CD8-positive, alpha-beta memory T cell (primary cell): Measurements from ENCODE around the gene C1GALT1C1L. TPM values are rescaled to one million over a fixed set of nuclear protein-coding genes. Genes with fewer than 3 reads are reported as not detected.
"Not testable (repeated sequence)": the region's sequence is repeated elsewhere in the genome, so short reads cannot be mapped to it uniquely, and the experiment has no call there.

ENCODE experiments used
- CTCF ChIA-PET: fragments of 350-600 bp; sonication (Branson Sonifier 250); formaldehyde crosslinking; loops from one replicate; lab custom pipeline; 2021; ENCODE audit warnings: antibody characterized with exemption; lab: Charles Lee
- POLR2A ChIA-PET: fragments of 350-600 bp; sonication (Branson Sonifier 250); formaldehyde crosslinking; loops from one replicate; lab custom pipeline; 2021; ENCODE audit warnings: antibody characterized with exemption; lab: Charles Lee
- DNase-seq, 5 donors: peaks; one replicate each; pipeline versions ENCODE4 v3.0.0 to v3.0.0-alpha.2; 2020 to 2022; ENCODE audit warnings: mixed read lengths in 1 of 5
- H3K27ac ChIP-seq: one replicate; pipeline ENCODE4 v1.7.0; 2013; ENCODE audit warnings: low read depth, mild to moderate bottlenecking, low read length, moderate library complexity
- H3K27me3 ChIP-seq: 2 replicates; pipeline ENCODE4 v1.7.0; 2013; ENCODE audit warnings: low read length, mild to moderate bottlenecking; ENCODE audit not compliant: insufficient read depth, poor library complexity, severe bottlenecking
- H3K36me3 ChIP-seq: 2 replicates; pipeline ENCODE4 v1.7.0; 2013; ENCODE audit warnings: mild to moderate bottlenecking, low read length, moderate library complexity; ENCODE audit not compliant: insufficient read depth
- H3K4me1 ChIP-seq: 2 replicates; pipeline ENCODE4 v1.7.0; 2013; ENCODE audit warnings: mild to moderate bottlenecking, low read length, moderate library complexity; ENCODE audit not compliant: insufficient read depth
- H3K4me3 ChIP-seq: 2 replicates; pipeline ENCODE4 v1.7.0; 2013; ENCODE audit warnings: mild to moderate bottlenecking, low read length
- H3K9me3 ChIP-seq: 2 replicates; pipeline ENCODE4 v1.7.0; 2013; ENCODE audit warnings: mild to moderate bottlenecking, low read length
- H3K27ac Mint-ChIP-seq, 8 donors: one replicate each; pipeline ENCODE4 v1.8.0; 2020 to 2021; ENCODE audit warnings: mixed read lengths in 8 of 8, mild to moderate bottlenecking in 6 of 8, inconsistent platforms in 3 of 8, moderate library complexity in 3 of 8
- H3K27me3 Mint-ChIP-seq, 2 donors: one replicate each; pipeline ENCODE4 v1.8.0; 2020 to 2021; ENCODE audit warnings: mixed read lengths in 2 of 2, mild to moderate bottlenecking in 1 of 2, moderate library complexity in 1 of 2
- H3K36me3 Mint-ChIP-seq, 3 donors: one replicate each; pipeline ENCODE4 v1.8.0; 2020 to 2021; ENCODE audit warnings: mixed read lengths in 3 of 3, inconsistent platforms in 1 of 3, mild to moderate bottlenecking in 1 of 3
- H3K4me1 Mint-ChIP-seq, 3 donors: one replicate each; pipeline ENCODE4 v1.8.0; 2020 to 2021; ENCODE audit warnings: mixed read lengths in 3 of 3, inconsistent platforms in 1 of 3, mild to moderate bottlenecking in 1 of 3
- H3K4me3 Mint-ChIP-seq, 7 donors: one replicate each; pipeline ENCODE4 v1.8.0; 2020 to 2021; ENCODE audit warnings: mixed read lengths in 7 of 7, mild to moderate bottlenecking in 6 of 7, moderate library complexity in 4 of 7, inconsistent platforms in 2 of 7
- H3K9me3 Mint-ChIP-seq, 5 donors: one replicate each; pipeline ENCODE4 v1.8.0; 2020 to 2022; ENCODE audit warnings: mixed read lengths in 5 of 5, mild to moderate bottlenecking in 3 of 5, moderate library complexity in 2 of 5, inconsistent platforms in 1 of 5
- polyA plus RNA-seq: library from polyadenylated mRNA; unstranded; fragments of 300-500 nt; fragmentation: Illumina TruSeq; gene quantifications from one replicate; pipeline ENCODE4 v1.2.3, GENCODE V29; 2021
- total RNA-seq, 2 experiments: library from RNA; stranded (reverse); gene quantifications; one replicate each; pipeline ENCODE4 v1.2.3, GENCODE V29; 2021

The C1GALT1C1L gene
- total and polyA plus RNA-seq, 3 experiments from 2014 or later = 0.20 TPM; not detected in 2

DNA sequence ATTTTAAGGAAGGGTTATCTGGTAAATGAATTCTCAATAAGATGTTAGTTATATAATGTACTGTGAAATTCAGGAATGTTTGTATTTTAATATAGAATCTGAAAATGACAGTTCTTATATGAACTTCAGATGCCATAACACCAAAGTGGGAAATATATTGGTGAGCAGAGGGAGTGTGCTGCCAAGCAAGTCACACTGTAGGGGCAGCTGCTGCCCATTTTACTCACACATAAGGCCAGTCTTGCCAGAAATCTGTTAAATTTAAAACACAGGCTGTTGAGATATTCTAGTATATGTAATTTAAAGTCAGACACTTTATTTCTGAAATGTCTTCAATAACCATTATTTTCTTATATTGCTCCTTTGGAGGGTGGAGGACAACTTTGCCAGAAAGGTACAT lies 34.6 kb upstream of the C1GALT1C1L start:
- Mint-ChIP-seq H3K36me3 (peaks cover 0 to 1% (median 0%) of the 10 kb centered on the region in 3 donors), H3K9me3 (no peaks in the 10 kb centered on the region), H3K27me3 (peaks cover 20 to 48% of the 10 kb centered on the region in 2 donors), H3K4me1 (no peaks in the 10 kb centered on the region), H3K27ac (no peak overlapping the region), H3K4me3 (no peak overlapping the region)
- Histone ChIP-seq H3K36me3 (no peaks in the 10 kb centered on the region), H3K9me3 (no peaks in the 10 kb centered on the region), H3K27ac (no peak overlapping the region), H3K27me3 (no peaks in the 10 kb centered on the region), H3K4me1 (no peaks in the 10 kb centered on the region), H3K4me3 (no peak overlapping the region)
- DNase-seq = no peak
- POLR2A ChIA-PET = no interaction called here
- CTCF ChIA-PET = no interaction called here

DNA sequence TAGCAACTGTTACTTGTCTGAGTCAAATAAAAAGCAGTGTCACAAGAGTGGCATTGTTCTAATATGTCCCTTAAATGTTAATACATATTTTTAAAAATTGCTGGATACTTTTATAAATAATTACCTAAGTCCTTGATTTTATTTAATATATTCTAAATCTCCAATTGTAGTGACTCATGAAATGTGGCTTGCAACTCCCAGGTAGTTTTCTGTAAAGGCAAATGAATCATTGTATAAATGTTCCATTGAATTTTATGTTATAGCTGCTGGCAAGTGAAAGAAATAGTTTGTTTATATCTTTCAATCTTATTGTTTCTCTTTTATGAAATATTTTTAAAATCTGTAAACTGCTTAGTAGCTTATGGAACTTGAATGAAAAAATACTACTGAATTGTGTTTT lies 32.7 kb upstream of the C1GALT1C1L start:
- no peaks in the 10 kb centered on the region for H3K27me3 ChIP-seq
- Mint-ChIP-seq H3K4me3 (no peak overlapping the region), H3K4me1 (no peaks in the 10 kb centered on the region), H3K9me3 (no peaks in the 10 kb centered on the region), H3K27me3 (peaks cover 23 to 50% of the 10 kb centered on the region in 2 donors), H3K36me3 (peaks cover 0 to 1% (median 0%) of the 10 kb centered on the region in 3 donors), H3K27ac (no peak overlapping the region)
- no peak overlapping the region for H3K27ac ChIP-seq
- no peak for DNase-seq
- CTCF ChIA-PET = no interaction called here
- H3K4me3 ChIP-seq = no peak overlapping the region
- no peaks in the 10 kb centered on the region for H3K4me1 ChIP-seq
- POLR2A ChIA-PET = no interaction called here
- no peaks in the 10 kb centered on the region for H3K36me3 ChIP-seq
- H3K9me3 ChIP-seq = no peaks in the 10 kb centered on the region

- Mint-ChIP-seq H3K27ac (no peak overlapping the region), H3K4me1 (no peaks in the 10 kb centered on the region), H3K36me3 (peaks cover 0 to 1% (median 0%) of the 10 kb centered on the region in 3 donors), H3K9me3 (no peaks in the 10 kb centered on the region), H3K4me3 (no peak overlapping the region), H3K27me3 (peaks cover 23 to 49% of the 10 kb centered on the region in 2 donors)
- no peak overlapping the region for H3K4me3 ChIP-seq
- ChIA-PET CTCF (interaction anchor here (0.5 kb wide), 1 partner anchor 436 kb away, joined by 3 read pairs; no protein-coding TSS in a partner anchor), POLR2A (no interaction called here)
- no peaks in the 10 kb centered on the region for H3K27me3 ChIP-seq
- no peaks in the 10 kb centered on the region for H3K4me1 ChIP-seq
- H3K36me3 ChIP-seq = no peaks in the 10 kb centered on the region
- no peaks in the 10 kb centered on the region for H3K9me3 ChIP-seq
- no peak for DNase-seq
- H3K27ac ChIP-seq = no peak overlapping the region
These were observed 31.9 kb upstream of the C1GALT1C1L start for GRCh38 chr2:43708178-43708577.

- Mint-ChIP-seq H3K4me1 (no peaks in the 10 kb centered on the region), H3K36me3 (peaks cover 0 to 1% (median 0%) of the 10 kb centered on the region in 3 donors), H3K9me3 (no peaks in the 10 kb centered on the region), H3K27me3 (peaks cover 23 to 46% of the 10 kb centered on the region in 2 donors), H3K27ac (no peak overlapping the region), H3K4me3 (no peak overlapping the region)
- CTCF ChIA-PET = no interaction called here
- no peak for DNase-seq
- Histone ChIP-seq H3K9me3 (no peaks in the 10 kb centered on the region), H3K27me3 (no peaks in the 10 kb centered on the region), H3K36me3 (no peaks in the 10 kb centered on the region), H3K27ac (no peak overlapping the region), H3K4me1 (no peaks in the 10 kb centered on the region), H3K4me3 (no peak overlapping the region)
- POLR2A ChIA-PET = no interaction called here
These were observed 31.2 kb upstream of the C1GALT1C1L start for GRCh38 chr2:43707255-43708015.

DNA sequence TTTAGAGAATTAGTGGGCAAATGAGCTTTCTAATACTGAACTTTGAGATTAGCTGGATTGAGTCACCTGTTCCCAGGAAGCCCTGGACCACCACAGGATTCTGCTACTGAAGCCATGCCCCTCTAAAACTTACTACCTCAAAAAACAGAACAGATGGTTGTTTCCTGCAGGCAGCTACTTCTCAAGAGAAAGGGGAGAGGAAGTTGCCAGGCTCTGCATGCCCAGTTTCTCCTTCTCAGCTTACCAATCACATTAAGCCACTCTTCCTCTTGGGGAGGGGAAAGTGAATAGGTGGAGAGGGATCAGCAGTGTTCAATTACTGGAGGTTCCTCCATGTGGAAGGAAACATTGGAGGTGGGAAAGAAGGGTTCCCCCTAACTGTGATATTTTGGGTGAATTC lies 24.9 kb upstream of the C1GALT1C1L start:
- no peak for DNase-seq
- no peaks in the 10 kb centered on the region for H3K9me3 Mint-ChIP-seq
- Histone ChIP-seq H3K27me3 (no peaks in the 10 kb centered on the region), H3K4me3 (no peak overlapping the region), H3K9me3 (no peaks in the 10 kb centered on the region), H3K27ac (no peak overlapping the region), H3K36me3 (no peaks in the 10 kb centered on the region), H3K4me1 (no peaks in the 10 kb centered on the region)
- H3K27me3 Mint-ChIP-seq = peaks cover 14 to 24% of the 10 kb centered on the region in 2 donors
- no peaks in the 10 kb centered on the region for H3K4me1 Mint-ChIP-seq
- H3K27ac Mint-ChIP-seq = no peak overlapping the region
- ChIA-PET POLR2A (no interaction called here), CTCF (no interaction called here)
- no peaks in the 10 kb centered on the region for H3K36me3 Mint-ChIP-seq
- H3K4me3 Mint-ChIP-seq = no peak overlapping the region

- POLR2A ChIA-PET = no interaction called here
- peaks cover 14 to 27% of the 10 kb centered on the region in 2 donors for H3K27me3 Mint-ChIP-seq
- CTCF ChIA-PET = no interaction called here
These were observed 23.5 kb upstream of the C1GALT1C1L start for GRCh38 chr2:43699761-43700160.

GRCh38 chr2:43698140-43698539 lies 21.9 kb upstream of the C1GALT1C1L start:
- H3K36me3 Mint-ChIP-seq, H3K4me1 Mint-ChIP-seq, H3K27me3 ChIP-seq, H3K27ac Mint-ChIP-seq, CTCF ChIA-PET, H3K9me3 ChIP-seq, POLR2A ChIA-PET, H3K4me3 ChIP-seq, H3K27ac ChIP-seq, H3K36me3 ChIP-seq, H3K9me3 Mint-ChIP-seq, H3K4me3 Mint-ChIP-seq, H3K4me1 ChIP-seq, DNase-seq: not testable (repeated sequence)
- H3K27me3 Mint-ChIP-seq = peaks cover 10 to 21% of the 10 kb centered on the region in 2 donors

More at GRCh38 chr2:43699761-43700160, 23.5 kb upstream of the C1GALT1C1L start:
- Mint-ChIP-seq H3K27ac (no peak overlapping the region), H3K36me3 (no peaks in the 10 kb centered on the region), H3K9me3 (no peaks in the 10 kb centered on the region), H3K4me3 (no peak overlapping the region), H3K4me1 (no peaks in the 10 kb centered on the region)
- Histone ChIP-seq H3K4me3 (no peak overlapping the region), H3K36me3 (no peaks in the 10 kb centered on the region), H3K27me3 (no peaks in the 10 kb centered on the region), H3K4me1 (no peaks in the 10 kb centered on the region), H3K27ac (no peak overlapping the region), H3K9me3 (no peaks in the 10 kb centered on the region)
- DNase-seq = no peak

- CTCF ChIA-PET = no interaction called here
- H3K9me3 Mint-ChIP-seq = no peaks in the 10 kb centered on the region
- no peak overlapping the region for H3K4me3 ChIP-seq
- no peak overlapping the region for H3K27ac ChIP-seq
- POLR2A ChIA-PET = no interaction called here
- no peaks in the 10 kb centered on the region for H3K4me1 Mint-ChIP-seq
- no peak overlapping the region for H3K27ac Mint-ChIP-seq
- DNase-seq = no peak
- H3K9me3 ChIP-seq = no peaks in the 10 kb centered on the region
- H3K27me3 ChIP-seq = no peaks in the 10 kb centered on the region
- no peaks in the 10 kb centered on the region for H3K36me3 ChIP-seq
- H3K27me3 Mint-ChIP-seq = peaks cover 12 to 46% of the 10 kb centered on the region in 2 donors
- no peak overlapping the region for H3K4me3 Mint-ChIP-seq
- no peaks in the 10 kb centered on the region for H3K4me1 ChIP-seq
- peaks cover 0 to 1% (median 0%) of the 10 kb centered on the region in 3 donors for H3K36me3 Mint-ChIP-seq
These were observed 16.3 kb upstream of the C1GALT1C1L start for GRCh38 chr2:43692428-43692994.
